Measurements from ENCODE around the gene ZDHHC6.
"Not testable (repeated sequence)": the region's sequence is repeated elsewhere in the genome, so short reads cannot be mapped to it uniquely, and the experiment has no call there.

The ZDHHC6 gene

GRCh38 chr10:112442063-112442462, 4.7 kb downstream of the ZDHHC6 start:
- no peak for DNase-seq

GRCh38 chr10:112441520-112441919, 5.2 kb downstream of the ZDHHC6 start:
- no peak for DNase-seq

DNA sequence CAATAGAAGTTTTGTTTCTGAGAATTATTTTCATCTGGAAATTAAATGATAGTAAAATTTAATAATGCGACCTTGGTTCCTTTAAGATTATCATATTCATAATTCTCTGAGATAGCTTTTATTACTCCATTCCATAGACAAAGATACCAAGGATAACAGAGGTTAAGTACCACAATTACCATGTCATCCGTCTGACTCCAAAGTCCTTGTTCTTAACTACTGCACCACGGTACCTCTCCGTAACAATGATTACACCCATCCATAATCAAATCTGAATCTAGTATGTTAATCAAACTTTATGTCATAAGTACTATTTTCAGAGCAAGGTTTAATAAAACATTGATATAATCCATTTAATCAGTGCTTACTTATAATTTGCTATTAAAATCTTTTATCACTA, 8.4 kb downstream of the ZDHHC6 start:
- no peak for DNase-seq

DNA sequence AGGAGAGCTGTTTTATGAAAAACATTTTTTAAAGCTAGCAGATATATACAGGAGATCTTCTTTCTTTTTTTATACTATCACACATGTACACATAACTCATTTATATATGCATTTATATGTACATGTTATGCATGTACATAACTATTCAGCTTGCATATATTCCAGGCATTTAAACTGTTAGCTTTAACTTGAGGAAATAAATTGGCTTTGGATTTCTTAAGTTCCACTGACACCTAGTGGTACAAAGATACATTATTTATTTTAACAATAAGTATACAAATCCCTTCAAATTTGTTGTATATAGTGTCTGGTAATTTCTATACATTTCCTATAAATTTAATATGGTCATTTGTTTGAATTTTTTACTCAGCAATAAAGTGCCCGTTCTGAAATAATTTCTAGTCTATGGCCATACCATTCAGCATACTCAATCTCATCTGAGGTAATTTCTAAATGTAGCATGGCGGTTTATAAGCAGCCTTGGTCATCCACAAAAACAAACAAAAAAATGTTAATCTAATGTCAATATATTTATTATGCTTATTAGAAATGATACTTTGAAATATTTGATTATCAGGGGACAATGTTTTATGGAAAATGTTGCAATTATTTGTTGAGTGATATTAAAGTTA, 11.6 kb downstream of the ZDHHC6 start:
- DNase-seq = no peak

- no peak for DNase-seq
Observed at GRCh38 chr10:112433136-112433535, 13.6 kb downstream of the ZDHHC6 start.

DNA sequence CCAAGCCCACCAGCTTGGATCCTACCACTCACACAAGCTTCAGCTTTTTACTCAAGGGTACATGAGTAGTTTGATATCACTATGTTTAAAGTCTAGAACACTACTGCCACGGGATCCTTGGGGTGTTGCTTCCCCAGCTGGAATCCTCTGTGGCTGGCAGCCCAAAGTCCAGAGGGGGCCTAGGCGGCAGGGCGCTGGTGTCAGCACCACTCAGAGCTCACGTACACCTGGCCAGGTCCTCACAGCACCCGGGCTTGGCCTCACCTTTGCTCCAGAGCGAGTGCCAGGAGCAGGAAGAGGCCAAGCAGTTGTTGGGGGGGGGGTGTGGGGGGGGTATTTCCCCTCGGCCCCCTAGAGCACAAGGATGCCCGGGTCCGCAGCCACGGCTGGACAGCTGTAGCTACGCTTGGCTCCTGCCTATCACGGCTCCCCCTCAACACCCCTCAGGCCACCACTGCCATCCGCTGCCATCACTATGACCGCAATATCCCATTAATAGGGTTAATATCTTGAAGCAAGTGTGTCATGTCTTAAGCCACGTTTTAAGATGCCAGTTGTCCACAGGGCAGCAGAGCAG, 17.0 kb downstream of the ZDHHC6 start:
- no peak for DNase-seq

DNA sequence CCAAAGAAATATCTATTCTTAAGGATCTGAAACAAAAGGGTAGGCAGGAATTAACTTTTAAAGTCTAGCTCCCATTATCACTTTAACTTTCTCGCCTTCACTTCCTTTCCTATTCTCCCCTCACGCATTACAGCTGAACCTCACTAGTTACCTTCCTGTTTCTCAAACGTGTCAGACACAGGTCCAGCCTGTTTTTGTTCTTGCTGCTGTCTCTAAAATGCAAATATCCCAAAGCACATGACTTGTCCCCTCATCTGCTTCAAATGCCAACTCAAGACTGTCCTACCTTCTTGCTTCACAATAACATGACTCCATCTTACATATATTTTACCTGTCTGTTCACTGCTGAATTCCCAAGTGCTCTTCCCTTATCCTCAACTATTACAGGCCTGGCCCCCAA, 17.6 kb downstream of the ZDHHC6 start:
- DNase-seq = no peak

GRCh38 chr10:112426111-112426510, 20.6 kb downstream of the ZDHHC6 start:
- DNase-seq = no peak

GRCh38 chr10:112424651-112425050, 22.1 kb downstream of the ZDHHC6 start:
- DNase-seq = no peak

DNA sequence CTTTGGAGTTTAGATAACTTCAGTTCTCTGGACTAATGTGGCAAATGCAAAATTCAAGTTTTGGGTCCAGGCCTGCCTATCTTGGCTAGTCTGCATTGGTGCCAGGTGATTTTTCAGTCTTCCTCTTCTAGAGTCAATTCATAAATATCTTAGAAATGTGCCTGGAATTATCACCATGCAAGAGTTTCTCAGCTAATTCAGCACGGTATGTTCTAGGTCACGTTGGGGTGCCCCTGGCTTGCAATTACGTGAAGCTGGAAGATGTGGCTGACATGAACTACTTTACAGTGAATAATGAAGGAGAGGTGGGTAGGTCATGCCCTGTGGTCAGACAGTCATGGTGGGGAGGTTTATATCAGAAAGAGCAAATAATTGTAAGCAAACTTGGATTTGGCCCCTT, 25.0 kb downstream of the ZDHHC6 start:
- no peak for DNase-seq

DNA sequence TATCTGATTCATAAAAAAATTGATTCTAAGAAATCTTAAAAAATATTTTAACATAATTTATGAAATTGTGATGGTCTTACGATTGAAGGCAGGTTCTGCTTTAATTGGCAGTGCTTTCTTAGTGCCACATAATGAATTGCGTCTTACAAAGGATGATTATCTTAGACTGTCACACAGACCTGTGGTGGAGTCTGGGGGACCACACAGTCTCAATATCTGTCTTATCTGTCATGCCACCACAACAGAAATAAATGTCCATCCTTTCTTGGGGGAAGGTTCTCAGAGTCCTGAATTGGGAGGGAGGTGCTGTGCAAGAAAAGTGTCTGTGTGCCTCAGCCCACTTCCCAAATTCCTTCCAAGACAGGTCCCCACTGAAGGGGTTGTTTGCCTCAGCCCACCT, 34.0 kb downstream of the ZDHHC6 start:
- no peak for DNase-seq

- no peak for DNase-seq
Observed at GRCh38 chr10:112409755-112410154, 37.0 kb downstream of the ZDHHC6 start.

DNA sequence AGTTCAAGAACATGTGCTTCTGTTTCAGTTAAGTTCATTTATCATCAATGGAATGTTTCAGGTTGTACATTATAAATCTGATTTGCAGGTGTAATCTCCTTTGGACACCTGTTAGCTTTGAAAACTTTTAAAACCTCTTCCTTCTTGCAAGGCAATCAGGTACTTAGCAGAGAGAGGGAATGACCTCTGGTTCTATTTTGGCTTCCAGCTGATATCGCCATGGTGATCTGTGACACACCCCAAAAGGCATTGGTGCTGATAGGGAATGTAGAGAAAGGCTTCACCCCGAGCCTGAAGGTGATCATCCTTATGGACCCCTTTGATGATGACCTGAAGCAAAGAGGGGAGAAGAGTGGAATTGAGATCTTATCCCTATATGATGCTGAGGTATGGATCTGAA, 37.4 kb downstream of the ZDHHC6 start:
- no peak for DNase-seq

DNA sequence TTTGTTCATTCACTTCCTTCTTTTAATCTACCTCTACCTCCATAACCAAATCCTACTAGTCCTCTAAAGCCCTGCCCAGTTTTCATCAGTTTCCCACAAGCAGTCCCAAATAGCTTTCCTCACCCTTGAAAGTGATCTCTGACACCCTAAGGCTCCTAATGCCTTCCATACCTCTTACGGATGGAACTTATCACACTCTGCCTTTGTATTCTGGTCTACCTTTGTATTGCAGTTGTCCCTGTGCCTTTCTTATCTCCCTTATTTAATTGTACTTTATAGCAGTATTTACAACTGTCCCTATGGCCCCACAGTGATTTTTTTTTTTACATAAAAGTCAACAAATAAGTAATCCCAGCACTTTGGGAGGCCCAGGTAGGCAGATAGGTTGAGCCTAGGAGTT, 39.0 kb downstream of the ZDHHC6 start:
- no peak for DNase-seq

GRCh38 chr10:112406806-112407205, 39.9 kb downstream of the ZDHHC6 start:
- not testable (repeated sequence) for DNase-seq

DNA sequence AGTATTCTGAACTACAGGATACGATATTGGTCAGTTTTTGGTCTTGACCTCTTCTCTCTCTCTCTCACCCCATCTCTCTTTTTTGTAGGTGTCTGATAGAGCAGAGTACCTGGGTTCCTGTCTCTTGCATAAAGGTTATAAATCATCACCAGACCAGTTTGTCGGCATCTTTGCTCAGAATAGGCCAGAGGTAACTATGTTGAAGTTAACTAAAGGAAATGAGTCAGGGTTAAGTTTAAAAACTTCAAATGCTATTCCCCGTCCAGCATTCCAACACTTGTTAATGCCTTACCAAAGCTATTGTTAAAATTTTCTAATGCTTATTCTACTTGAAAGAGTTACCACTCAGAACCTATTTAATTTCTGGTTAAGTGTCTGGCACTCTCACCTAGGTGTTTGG, 42.1 kb downstream of the ZDHHC6 start:
- DNase-seq = no peak

- no peak for DNase-seq
Observed at GRCh38 chr10:112402917-112403316, 43.8 kb downstream of the ZDHHC6 start.

DNA sequence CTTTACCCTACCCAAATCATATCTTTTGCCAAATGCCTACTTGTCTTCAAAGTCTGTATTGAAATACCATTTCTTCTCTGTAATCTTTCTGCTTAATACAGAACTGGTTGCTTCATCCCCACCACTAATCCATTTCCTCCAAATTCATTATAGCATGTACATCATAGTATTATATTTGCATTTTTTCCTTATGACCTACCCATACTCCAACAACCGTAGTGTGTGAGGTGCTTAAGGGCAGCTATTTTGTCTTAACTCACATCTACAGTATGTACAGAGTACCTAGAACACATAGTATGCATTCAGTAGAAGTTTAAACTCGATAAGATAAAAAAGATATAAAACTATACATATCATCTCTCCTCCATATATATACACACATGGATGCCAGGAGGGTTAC, 49.1 kb downstream of the ZDHHC6 start:
- DNase-seq = no peak

- no peak for DNase-seq
Observed at GRCh38 chr10:112395809-112396530, 50.7 kb downstream of the ZDHHC6 start.

- DNase-seq = no peak
Observed at GRCh38 chr10:112394475-112394875, 52.2 kb downstream of the ZDHHC6 start.

DNA sequence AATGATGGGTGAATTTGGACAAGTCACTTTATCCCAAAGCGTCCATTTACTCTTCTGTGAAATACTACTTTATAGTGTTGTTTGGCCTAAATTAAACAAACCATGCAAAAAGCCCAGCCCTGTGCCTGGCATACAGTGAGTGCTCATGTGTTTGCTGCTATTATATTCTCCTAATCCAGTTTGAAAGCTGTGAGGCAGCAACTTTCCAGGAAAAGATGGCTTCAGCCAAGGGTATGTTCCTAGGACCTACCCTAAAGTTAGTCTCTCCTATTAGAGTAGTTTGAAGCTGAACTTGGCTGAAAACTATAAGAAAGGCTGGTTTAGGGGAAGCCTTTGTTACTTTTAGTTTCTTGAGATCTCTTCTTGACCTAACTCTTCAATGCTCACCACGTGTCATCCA, 52.9 kb downstream of the ZDHHC6 start:
- no peak for DNase-seq

DNA sequence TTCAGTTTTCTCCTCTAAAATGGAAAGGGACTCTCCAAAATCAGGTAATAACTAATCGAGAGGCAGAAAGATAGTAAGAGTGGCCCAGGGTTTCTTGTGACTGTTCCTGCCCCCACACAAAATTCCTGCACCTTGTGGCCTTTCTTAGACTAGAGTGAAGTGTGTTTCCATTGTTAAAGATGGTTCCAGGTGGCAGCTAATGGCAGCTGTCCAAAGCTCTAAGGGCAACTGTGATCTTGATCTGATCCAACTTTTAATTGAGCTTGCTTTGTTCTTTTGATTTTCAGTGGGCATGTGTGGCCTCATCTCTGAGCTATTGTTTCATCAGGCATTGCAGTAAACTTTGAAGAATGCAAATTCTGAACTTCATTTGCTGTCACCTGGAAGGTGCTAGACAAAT, 53.4 kb downstream of the ZDHHC6 start:
- DNase-seq = no peak

DNA sequence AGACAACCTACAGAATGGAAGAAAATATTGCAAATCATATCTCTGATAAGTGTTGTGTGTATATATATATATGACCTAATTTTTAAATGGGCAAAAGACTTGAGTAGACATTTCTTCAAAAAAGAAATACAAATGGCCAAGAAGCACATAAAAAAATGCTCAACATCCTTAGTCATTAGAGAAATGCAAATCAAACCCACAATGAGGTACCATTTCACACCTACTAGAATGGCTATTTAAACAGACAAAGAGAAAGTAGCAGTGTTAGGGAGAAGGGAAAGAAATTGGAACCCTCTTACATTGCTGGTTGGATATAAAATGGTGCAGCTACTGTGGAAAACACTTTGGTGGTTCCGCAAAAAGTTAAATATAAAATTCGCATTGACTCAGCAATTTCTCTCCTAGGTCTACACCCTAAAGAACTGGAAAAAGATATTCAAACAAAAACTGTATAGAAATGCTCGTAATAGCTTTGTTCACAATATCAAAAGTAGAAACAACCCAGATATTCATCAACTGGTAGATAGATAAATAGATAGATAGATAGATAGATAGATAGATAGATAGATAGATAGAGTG, 56.5 kb downstream of the ZDHHC6 start:
- DNase-seq = no peak

GRCh38 chr10:112389271-112389822, 57.4 kb downstream of the ZDHHC6 start:
- DNase-seq = no peak
